ENCODE data around the gene TMEM120A. TPM values are rescaled to one million over a fixed set of nuclear protein-coding genes. Genes with fewer than 3 reads are reported as not detected.
A peak's percentile ranks its signal among the peaks of the same experiment; 100 is the strongest.

TMEM120A gene
- total RNA-seq, 1 donor from 2014 or later: 163 TPM

GRCh38 chr7:75968012-75968411 is 26.4 kb downstream of the TMEM120A start:
- peaks cover 91% of the 10 kb centered on the region for H3K4me1 ChIP-seq
- H3K36me3 ChIP-seq: peaks cover 11% of the 10 kb centered on the region
- intact Hi-C loops (cut with micrococcal nuclease): no loop called here
- H3K9me3 ChIP-seq (replicated peaks): no peaks in the 10 kb centered on the region
- DNase-seq: no peak
- peak overlapping the region; percentile 34 for H3K4me3 ChIP-seq
- H3K27me3 ChIP-seq (ENCODE audit: low read depth): no peaks in the 10 kb centered on the region
- peak overlapping the region; percentile 89 for H3K27ac ChIP-seq (replicated peaks)
- no peak for TF ChIP-seq CTCF (IDR thresholded peaks at IDR 0.05; ENCODE audit: borderline replicate concordance)

- Histone ChIP-seq H3K27me3 (ENCODE audit: low read depth) (no peaks in the 10 kb centered on the region), H3K36me3 (peaks cover 7% of the 10 kb centered on the region), H3K27ac (replicated peaks) (peak overlapping the region; percentile 89), H3K9me3 (replicated peaks) (no peaks in the 10 kb centered on the region), H3K4me3 (peak overlapping the region; percentile 34), H3K4me1 (peaks cover 91% of the 10 kb centered on the region)
- intact Hi-C loops (cut with micrococcal nuclease): no loop called here
- TF ChIP-seq CTCF (IDR thresholded peaks at IDR 0.05; ENCODE audit: borderline replicate concordance): no peak
- no peak for DNase-seq
Measured at GRCh38 chr7:75967487-75967997, 26.9 kb downstream of the TMEM120A start.

GRCh38 chr7:75967055-75967454 is 27.3 kb downstream of the TMEM120A start:
- no peak for DNase-seq
- Histone ChIP-seq H3K27me3 (ENCODE audit: low read depth) (no peaks in the 10 kb centered on the region), H3K4me1 (peaks cover 91% of the 10 kb centered on the region), H3K27ac (replicated peaks) (peak overlapping the region; percentile 89), H3K4me3 (no peak overlapping the region), H3K36me3 (peaks cover 3% of the 10 kb centered on the region), H3K9me3 (replicated peaks) (no peaks in the 10 kb centered on the region)
- intact Hi-C loops (cut with micrococcal nuclease): no loop called here
- no peak for TF ChIP-seq CTCF (IDR thresholded peaks at IDR 0.05; ENCODE audit: borderline replicate concordance)

- no peak for TF ChIP-seq CTCF (IDR thresholded peaks at IDR 0.05; ENCODE audit: borderline replicate concordance)
- H3K4me1 ChIP-seq: peaks cover 91% of the 10 kb centered on the region
- H3K4me3 ChIP-seq: peak overlapping the region; percentile 19
- peaks cover 3% of the 10 kb centered on the region for H3K36me3 ChIP-seq
- peak overlapping the region; percentile 89 for H3K27ac ChIP-seq (replicated peaks)
- peak; percentile 66 for DNase-seq
- H3K9me3 ChIP-seq (replicated peaks): no peaks in the 10 kb centered on the region
- intact Hi-C loops (cut with micrococcal nuclease): no loop called here
- H3K27me3 ChIP-seq (ENCODE audit: low read depth): no peaks in the 10 kb centered on the region
Measured at GRCh38 chr7:75966190-75966961, 28.0 kb downstream of the TMEM120A start.

GRCh38 chr7:75965617-75966016 is 28.8 kb downstream of the TMEM120A start:
- Histone ChIP-seq H3K9me3 (replicated peaks) (no peaks in the 10 kb centered on the region), H3K4me1 (peaks cover 90% of the 10 kb centered on the region), H3K27me3 (ENCODE audit: low read depth) (no peaks in the 10 kb centered on the region), H3K36me3 (peaks cover 3% of the 10 kb centered on the region), H3K4me3 (peak overlapping the region; percentile 19), H3K27ac (replicated peaks) (peak overlapping the region; percentile 89)
- intact Hi-C loops (cut with micrococcal nuclease): no loop called here
- TF ChIP-seq CTCF (IDR thresholded peaks at IDR 0.05; ENCODE audit: borderline replicate concordance): no peak
- no peak for DNase-seq
